GM10248 (cell line): ENCODE measurements around the gene LHPP.

Experiments
- CTCF ChIA-PET: fragments of 300-600 bp; sonication (Branson Sonifier 250); formaldehyde crosslinking; extraction: SDS; loops from one replicate; lab custom pipeline; 2021; ENCODE audit warnings: antibody characterized with exemption; lab: Yijun Ruan, JAX
- POLR2A ChIA-PET: fragments of 350-650 bp; sonication (Branson Sonifier 250); formaldehyde crosslinking; extraction: SDS; loops from one replicate; lab custom pipeline; 2020; ENCODE audit warnings: antibody characterized with exemption; lab: Yijun Ruan, JAX
- DNase-seq: peaks from one replicate; pipeline ENCODE4 v3.0.0; 2012; ENCODE audit errors: extremely low spot score
- CTCF ChIP-seq: IDR thresholded peaks from 2 replicates; pipeline ENCODE4 v1.5.1; 2012; ENCODE audit warnings: mild to moderate bottlenecking, low read depth; ENCODE audit errors: extremely low read depth, missing control alignments, control extremely low read depth

The LHPP gene

GRCh38 chr10:124566222-124566888 is 104.7 kb downstream of the LHPP start:
- no peak for DNase-seq
- no peak for TF ChIP-seq CTCF
- CTCF ChIA-PET: no interaction called here
- POLR2A ChIA-PET: no interaction called here

GRCh38 chr10:124566981-124567835 is 105.6 kb downstream of the LHPP start:
- POLR2A ChIA-PET: no interaction called here
- TF ChIP-seq CTCF: no peak
- CTCF ChIA-PET: no interaction called here
- no peak for DNase-seq

DNA sequence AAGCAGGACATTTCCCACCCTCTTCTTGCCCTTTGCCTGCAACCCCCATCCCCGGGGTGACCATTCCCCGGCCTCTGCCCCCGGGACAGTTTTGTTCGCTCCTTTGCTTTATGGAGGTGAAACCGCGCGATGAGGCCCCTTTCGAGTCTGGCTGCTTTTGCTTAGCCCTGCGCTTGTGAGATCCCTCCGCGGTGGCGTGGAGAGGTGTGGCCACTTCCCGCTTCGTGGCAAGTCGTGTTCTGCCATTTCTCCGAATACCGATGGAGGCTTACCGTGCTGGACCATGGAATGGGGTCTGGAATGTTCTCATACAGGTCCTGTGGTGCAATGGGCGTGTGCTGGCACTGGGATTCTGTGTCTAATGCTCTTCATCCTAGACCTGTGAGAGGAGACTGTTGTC is 106.7 kb downstream of the LHPP start:
- no peak for DNase-seq
- no peak for TF ChIP-seq CTCF
- ChIA-PET CTCF (interaction anchor here (1.5 kb wide), 1 partner anchor 39 kb away, joined by 4 read pairs; no protein-coding TSS in a partner anchor), POLR2A (no interaction called here)

- CTCF ChIA-PET: interaction anchor here (1.5 kb wide), 1 partner anchor 40 kb away, joined by 4 read pairs; no protein-coding TSS in a partner anchor
- no peak for TF ChIP-seq CTCF
- DNase-seq: no peak
- POLR2A ChIA-PET: no interaction called here
These were observed 107.4 kb downstream of the LHPP start for GRCh38 chr10:124568848-124569622.

DNA sequence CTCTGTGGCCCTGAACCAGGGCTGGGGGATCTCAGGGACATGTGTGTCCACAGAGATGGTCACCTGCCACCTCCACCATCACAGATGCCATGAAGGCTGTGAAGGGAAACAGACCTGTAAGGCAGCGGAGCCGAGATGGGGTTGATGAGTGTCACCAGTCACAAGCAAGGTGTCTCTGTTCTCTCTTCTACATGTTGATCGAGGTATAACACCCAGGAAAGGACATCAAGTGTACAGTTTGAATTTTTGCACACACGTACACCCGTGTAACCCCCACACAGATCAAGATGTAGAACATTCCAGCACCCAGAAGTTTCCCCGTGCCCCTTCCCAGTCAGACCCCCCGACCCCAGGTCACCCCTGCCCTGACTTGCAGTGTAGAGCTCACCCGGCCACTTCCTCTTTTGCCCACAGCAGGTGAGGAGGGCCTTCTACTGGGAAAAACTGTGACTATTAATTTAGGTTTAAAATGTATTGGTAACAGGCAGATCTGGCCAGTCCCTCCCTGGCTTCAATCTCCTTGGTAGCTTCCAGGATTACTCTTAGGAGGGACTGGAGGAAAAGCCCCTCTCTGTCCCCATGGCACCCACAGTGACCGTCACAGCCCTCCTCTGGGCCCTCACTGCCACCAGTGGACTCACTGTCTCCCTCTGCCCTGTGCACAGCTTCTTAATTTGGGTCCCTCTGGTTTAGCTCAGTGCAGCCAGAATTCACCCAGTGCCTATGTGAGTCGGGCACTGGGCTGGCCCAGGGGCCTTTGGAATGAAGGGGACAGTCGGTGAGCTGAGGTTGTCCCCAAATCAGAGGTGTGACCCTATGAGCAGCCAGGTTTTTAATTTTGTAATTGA is 108.2 kb downstream of the LHPP start:
- no peak for DNase-seq
- POLR2A ChIA-PET: no interaction called here
- TF ChIP-seq CTCF: no peak
- CTCF ChIA-PET: interaction anchor here (1.5 kb wide), 1 partner anchor 41 kb away, joined by 4 read pairs; no protein-coding TSS in a partner anchor
